Measurements from ENCODE around the gene CACNB1. TPM values are rescaled to one million over a fixed set of nuclear protein-coding genes. Genes with fewer than 3 reads are reported as not detected.

Gene CACNB1
- total and polyA plus RNA-seq, 2 of the 13 experiments (the other 11 are each of a cell fraction or from before 2014, with no cell fraction given): 0.75 to 1.5 TPM

- TF ChIP-seq ZNF512 (CRISPR knock-in tag; IDR thresholded peaks at IDR 0.05) (no peak), SNAPC2 (CRISPR knock-in tag; IDR thresholded peaks at IDR 0.05) (no peak), ARNT (IDR thresholded peaks at IDR 0.05) (no peak), ZNF503 (CRISPR knock-in tag; IDR thresholded peaks at IDR 0.05) (no peak), CENPX (CRISPR knock-in tag; IDR thresholded peaks at IDR 0.05) (no peak), ZBTB39 (CRISPR knock-in tag; IDR thresholded peaks at IDR 0.05) (no peak), BHLHE40 (IDR thresholded peaks at IDR 0.05; ENCODE audit: low read length) (no peak), HIC2 (CRISPR knock-in tag; IDR thresholded peaks at IDR 0.05; ENCODE audit: low read depth) (no peak), TEAD2 (CRISPR knock-in tag; IDR thresholded peaks at IDR 0.05) (no peak)
These were observed 73.8 kb downstream of the CACNB1 start (continued) for GRCh38 chr17:39123627-39124026.

Other genes starting within 250 kb of the CACNB1 start
- not detected in 2 replicates for gene FBXO47, start 230.3 kb downstream of the CACNB1 start, total RNA-seq (2016; rRNA removed; fragmentation: Illumina TruSeq; extraction: Trizol)
- not detected in 2 replicates for gene FBXO47, start 230.3 kb downstream of the CACNB1 start, polyA plus RNA-seq (2011; rRNA removed)
- not detected in 2 replicates for gene PLXDC1, start 46.0 kb downstream of the CACNB1 start, total RNA-seq (2016; rRNA removed; fragmentation: Illumina TruSeq; extraction: Trizol)
- not detected in 2 replicates for gene PLXDC1, start 46.0 kb downstream of the CACNB1 start, polyA plus RNA-seq (2011; rRNA removed)
- not detected in 2 replicates for gene ARL5C, start 31.5 kb downstream of the CACNB1 start, total RNA-seq (2016; rRNA removed; fragmentation: Illumina TruSeq; extraction: Trizol)
- gene ARL5C, start 31.5 kb downstream of the CACNB1 start, polyA plus RNA-seq (2011; rRNA removed): not detected in 2 replicates
- gene RPL19, start 2.6 kb upstream of the CACNB1 start, total RNA-seq (2016; rRNA removed; fragmentation: Illumina TruSeq; extraction: Trizol): 2,768 and 3,257 TPM in 2 replicates
- 2,522 and 2,554 TPM in 2 replicates for gene RPL19, start 2.6 kb upstream of the CACNB1 start, polyA plus RNA-seq (2011; rRNA removed)
- gene STAC2, start 28.3 kb upstream of the CACNB1 start, total RNA-seq (2016; rRNA removed; fragmentation: Illumina TruSeq; extraction: Trizol): not detected in 2 replicates
- gene STAC2, start 28.3 kb upstream of the CACNB1 start, polyA plus RNA-seq (2011; rRNA removed): not detected in 2 replicates
- 10.2 and 10.6 TPM in 2 replicates for gene FBXL20, start 204.0 kb upstream of the CACNB1 start, total RNA-seq (2016; rRNA removed; fragmentation: Illumina TruSeq; extraction: Trizol)
- gene FBXL20, start 204.0 kb upstream of the CACNB1 start, polyA plus RNA-seq (2011; rRNA removed): 8.6 and 10.3 TPM in 2 replicates